ENCODE results near the gene DNMBP. TPM values are rescaled to one million over a fixed set of nuclear protein-coding genes. Genes with fewer than 3 reads are reported as not detected.

The DNMBP gene
- total and polyA plus RNA-seq, 2 experiments from 2014 or later = 12.4 to 18.5 TPM

GRCh38 chr10:100027416-100027815 lies 17.7 kb upstream of the DNMBP start:
- in situ Hi-C loops (cut with MboI) = no loop called here
- H3K27ac ChIP-seq = no peak overlapping the region
- 75 to 84% methylated on average over 1 of the region's 1 CpG for WGBS, 2 experiments (ENCODE audit: low coverage in 1 of 2, low lambda C conversion rate in 2 of 2, missing lambda C conversion rate in 2 of 2)

GRCh38 chr10:100025576-100025975 lies 15.8 kb upstream of the DNMBP start:
- Histone ChIP-seq H3K27ac (no peak overlapping the region), H3K27me3 (replicated peaks; ENCODE audit: insufficient read depth) (no peaks in the 10 kb centered on the region), H3K79me2 (ENCODE audit: insufficient read depth) (no peaks in the 10 kb centered on the region), H3K36me3 (ENCODE audit: low read depth) (no peaks in the 10 kb centered on the region), H2AFZ (peak overlapping the region; percentile 53; the same call in 1 of the 2 replicates), H3K4me1 (ENCODE audit: insufficient read depth) (no peaks in the 10 kb centered on the region), H3K4me3 (no peak overlapping the region), H3K9me2 (ENCODE audit: insufficient read depth) (no peaks in the 10 kb centered on the region), H3K9me3 (ENCODE audit: low read depth) (no peaks in the 10 kb centered on the region), H3K9ac (no peak overlapping the region), H4K20me1 (ENCODE audit: insufficient read depth) (no peaks in the 10 kb centered on the region), H3K4me2 (ENCODE audit: unreplicated experiment) (no peak overlapping the region), H3F3A (ENCODE audit: insufficient read depth) (no peaks in the 10 kb centered on the region)
- DNase-seq = peak; percentile 13
- TF ChIP-seq EZH2 (IDR thresholded peaks at IDR 0.05; ENCODE audit: insufficient read depth, poor library complexity, severe bottlenecking) = no peak
- TF ChIP-seq EZH2phosphoT487 (IDR thresholded peaks at IDR 0.05; ENCODE audit: insufficient read depth, low read depth) = no peak
- in situ Hi-C loops (cut with MboI) = no loop called here
- WGBS, 2 experiments (ENCODE audit: low coverage in 1 of 2, low lambda C conversion rate in 2 of 2, missing lambda C conversion rate in 2 of 2) = 18 to 21% methylated on average over 5 of the region's 5 CpGs

More at GRCh38 chr10:100027416-100027815, 17.7 kb upstream of the DNMBP start:
- TF ChIP-seq EZH2phosphoT487 (IDR thresholded peaks at IDR 0.05; ENCODE audit: insufficient read depth, low read depth) = no peak
- no peak for TF ChIP-seq EZH2 (IDR thresholded peaks at IDR 0.05; ENCODE audit: insufficient read depth, poor library complexity, severe bottlenecking)
- Histone ChIP-seq H3K4me1 (ENCODE audit: insufficient read depth) (no peaks in the 10 kb centered on the region), H3K9me2 (ENCODE audit: insufficient read depth) (no peaks in the 10 kb centered on the region), H3K4me3 (no peak overlapping the region), H3K79me2 (ENCODE audit: insufficient read depth) (no peaks in the 10 kb centered on the region), H3F3A (ENCODE audit: insufficient read depth) (no peaks in the 10 kb centered on the region), H3K36me3 (ENCODE audit: low read depth) (no peaks in the 10 kb centered on the region), H3K27me3 (replicated peaks; ENCODE audit: insufficient read depth) (no peaks in the 10 kb centered on the region), H3K9ac (no peak overlapping the region), H3K4me2 (ENCODE audit: unreplicated experiment) (no peak overlapping the region), H2AFZ (no peak overlapping the region), H3K9me3 (ENCODE audit: low read depth) (no peaks in the 10 kb centered on the region), H4K20me1 (ENCODE audit: insufficient read depth) (no peaks in the 10 kb centered on the region)
- no peak for DNase-seq

GRCh38 chr10:100024748-100025147 lies 15.0 kb upstream of the DNMBP start:
- H3K4me2 ChIP-seq (ENCODE audit: unreplicated experiment) = no peak overlapping the region
- no peak overlapping the region for H2AFZ ChIP-seq
- no peak overlapping the region for H3K4me3 ChIP-seq
- no peak for DNase-seq
- H3K79me2 ChIP-seq (ENCODE audit: insufficient read depth) = no peaks in the 10 kb centered on the region
- WGBS, 2 experiments (ENCODE audit: low coverage in 1 of 2, low lambda C conversion rate in 2 of 2, missing lambda C conversion rate in 2 of 2) = 89 to 92% methylated on average over 11 of the region's 11 CpGs
- in situ Hi-C loops (cut with MboI) = no loop called here
- H3K27ac ChIP-seq = no peak overlapping the region
- no peaks in the 10 kb centered on the region for H3F3A ChIP-seq (ENCODE audit: insufficient read depth)
- no peak overlapping the region for H3K9ac ChIP-seq
- H4K20me1 ChIP-seq (ENCODE audit: insufficient read depth) = no peaks in the 10 kb centered on the region
- H3K9me2 ChIP-seq (ENCODE audit: insufficient read depth) = no peaks in the 10 kb centered on the region
- TF ChIP-seq EZH2phosphoT487 (IDR thresholded peaks at IDR 0.05; ENCODE audit: insufficient read depth, low read depth) (no peak), EZH2 (IDR thresholded peaks at IDR 0.05; ENCODE audit: insufficient read depth, poor library complexity, severe bottlenecking) (no peak)
- H3K9me3 ChIP-seq (ENCODE audit: low read depth) = no peaks in the 10 kb centered on the region
- H3K27me3 ChIP-seq (replicated peaks; ENCODE audit: insufficient read depth) = no peaks in the 10 kb centered on the region
- H3K36me3 ChIP-seq (ENCODE audit: low read depth) = no peaks in the 10 kb centered on the region
- no peaks in the 10 kb centered on the region for H3K4me1 ChIP-seq (ENCODE audit: insufficient read depth)

- no peak overlapping the region for H3K4me3 ChIP-seq
- no peak overlapping the region for H3K4me2 ChIP-seq (ENCODE audit: unreplicated experiment)
- no peak overlapping the region for H3K27ac ChIP-seq
- H3K36me3 ChIP-seq (ENCODE audit: low read depth) = no peaks in the 10 kb centered on the region
- no peaks in the 10 kb centered on the region for H3F3A ChIP-seq (ENCODE audit: insufficient read depth)
- H2AFZ ChIP-seq = no peak overlapping the region
- H3K9me2 ChIP-seq (ENCODE audit: insufficient read depth) = no peaks in the 10 kb centered on the region
- H3K9ac ChIP-seq = no peak overlapping the region
- TF ChIP-seq EZH2phosphoT487 (IDR thresholded peaks at IDR 0.05; ENCODE audit: insufficient read depth, low read depth) (no peak), EZH2 (IDR thresholded peaks at IDR 0.05; ENCODE audit: insufficient read depth, poor library complexity, severe bottlenecking) (no peak)
- no peaks in the 10 kb centered on the region for H3K9me3 ChIP-seq (ENCODE audit: low read depth)
- H3K27me3 ChIP-seq (replicated peaks; ENCODE audit: insufficient read depth) = no peaks in the 10 kb centered on the region
- peak; percentile 29 for DNase-seq
- WGBS, 2 experiments (ENCODE audit: low coverage in 1 of 2, low lambda C conversion rate in 2 of 2, missing lambda C conversion rate in 2 of 2) = 47 to 56% methylated on average over 2 of the region's 2 CpGs
- no peaks in the 10 kb centered on the region for H3K4me1 ChIP-seq (ENCODE audit: insufficient read depth)
- no peaks in the 10 kb centered on the region for H3K79me2 ChIP-seq (ENCODE audit: insufficient read depth)
- no peaks in the 10 kb centered on the region for H4K20me1 ChIP-seq (ENCODE audit: insufficient read depth)
- in situ Hi-C loops (cut with MboI) = no loop called here
Observed at GRCh38 chr10:100022403-100022802, 12.7 kb upstream of the DNMBP start.

- no peaks in the 10 kb centered on the region for H3K79me2 ChIP-seq (ENCODE audit: insufficient read depth)
- no peaks in the 10 kb centered on the region for H3K36me3 ChIP-seq (ENCODE audit: low read depth)
- H3K9me2 ChIP-seq (ENCODE audit: insufficient read depth) = no peaks in the 10 kb centered on the region
- H3K27ac ChIP-seq = no peak overlapping the region
- H2AFZ ChIP-seq = no peak overlapping the region
- DNase-seq = no peak
- no peaks in the 10 kb centered on the region for H3K9me3 ChIP-seq (ENCODE audit: low read depth)
- H4K20me1 ChIP-seq (ENCODE audit: insufficient read depth) = no peaks in the 10 kb centered on the region
- no peak overlapping the region for H3K4me2 ChIP-seq (ENCODE audit: unreplicated experiment)
- H3K4me3 ChIP-seq = no peak overlapping the region
- TF ChIP-seq EZH2 (IDR thresholded peaks at IDR 0.05; ENCODE audit: insufficient read depth, poor library complexity, severe bottlenecking) (no peak), EZH2phosphoT487 (IDR thresholded peaks at IDR 0.05; ENCODE audit: insufficient read depth, low read depth) (no peak)
- no peaks in the 10 kb centered on the region for H3K4me1 ChIP-seq (ENCODE audit: insufficient read depth)
- no peak overlapping the region for H3K9ac ChIP-seq
- H3K27me3 ChIP-seq (replicated peaks; ENCODE audit: insufficient read depth) = no peaks in the 10 kb centered on the region
- H3F3A ChIP-seq (ENCODE audit: insufficient read depth) = no peaks in the 10 kb centered on the region
- WGBS, 2 experiments (ENCODE audit: low coverage in 1 of 2, low lambda C conversion rate in 2 of 2, missing lambda C conversion rate in 2 of 2) = 94 to 96% methylated on average over 1 of the region's 1 CpG
- in situ Hi-C loops (cut with MboI) = no loop called here
Observed at GRCh38 chr10:100021322-100021721, 11.6 kb upstream of the DNMBP start.
